ENCODE measurements around the gene PRMT2.
"Not testable (repeated sequence)": the region's sequence is repeated elsewhere in the genome, so short reads cannot be mapped to it uniquely, and the experiment has no call there.

The PRMT2 gene

DNA sequence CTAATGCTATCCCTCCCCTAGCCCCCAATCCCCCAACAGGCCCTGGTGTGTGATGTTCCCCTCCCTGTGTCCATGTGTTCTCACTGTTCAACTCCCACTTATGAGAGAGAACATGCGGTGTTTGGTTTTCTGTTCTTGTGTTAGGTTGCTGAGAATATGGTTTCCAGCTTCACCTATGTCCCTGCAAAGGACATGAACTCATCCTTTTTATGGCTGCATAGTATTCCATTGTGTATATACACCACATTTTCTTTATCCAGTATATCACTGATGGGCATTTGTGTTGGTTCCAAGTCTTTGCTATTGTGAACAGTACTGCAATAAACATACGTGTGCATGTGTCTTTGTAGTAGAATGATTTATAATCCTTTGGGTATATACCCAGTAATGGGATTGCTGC lies 41.1 kb downstream of the PRMT2 start:
- not testable (repeated sequence) for DNase-seq

DNA sequence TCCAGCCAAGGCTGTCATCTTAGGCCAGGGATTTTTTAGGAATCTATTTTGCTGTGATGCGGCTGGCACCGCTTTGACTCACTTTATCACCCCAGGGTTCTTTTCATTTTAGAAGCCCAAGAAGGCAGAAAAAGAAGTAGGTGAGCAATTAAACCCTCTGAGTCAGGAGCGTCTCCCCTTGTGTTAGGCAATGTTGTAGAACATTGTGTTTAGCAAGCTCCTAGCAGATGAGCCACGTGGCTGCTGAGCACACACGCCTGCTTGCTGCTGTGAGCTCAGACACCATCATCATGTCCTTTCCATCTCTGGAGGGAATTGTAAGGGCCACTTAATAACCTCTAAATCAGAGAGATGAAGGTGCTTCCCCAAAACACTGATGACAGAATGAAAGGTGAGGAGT lies 46.1 kb downstream of the PRMT2 start:
- not testable (repeated sequence) for DNase-seq

DNA sequence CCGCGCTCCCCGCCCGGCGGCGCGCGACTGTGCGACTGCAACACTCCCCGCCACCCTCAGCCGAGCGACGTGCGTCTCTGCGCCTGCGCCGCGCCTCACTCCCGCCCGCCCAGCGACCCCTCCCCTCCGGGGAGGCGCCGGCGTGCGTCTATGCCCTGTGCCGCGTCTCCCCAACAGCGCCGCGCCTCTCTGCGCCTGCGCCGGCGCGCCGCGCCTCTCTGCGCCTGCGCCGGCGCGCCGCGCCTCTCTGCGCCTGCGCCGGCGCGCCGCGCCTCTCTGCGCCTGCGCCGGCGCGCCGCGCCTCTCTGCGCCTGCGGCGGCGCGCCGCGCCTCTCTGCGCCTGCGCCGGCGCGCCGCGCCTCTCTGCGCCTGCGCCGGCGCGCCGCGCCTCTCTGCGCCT lies 63.2 kb downstream of the PRMT2 start:
- not testable (repeated sequence) for DNase-seq

DNA sequence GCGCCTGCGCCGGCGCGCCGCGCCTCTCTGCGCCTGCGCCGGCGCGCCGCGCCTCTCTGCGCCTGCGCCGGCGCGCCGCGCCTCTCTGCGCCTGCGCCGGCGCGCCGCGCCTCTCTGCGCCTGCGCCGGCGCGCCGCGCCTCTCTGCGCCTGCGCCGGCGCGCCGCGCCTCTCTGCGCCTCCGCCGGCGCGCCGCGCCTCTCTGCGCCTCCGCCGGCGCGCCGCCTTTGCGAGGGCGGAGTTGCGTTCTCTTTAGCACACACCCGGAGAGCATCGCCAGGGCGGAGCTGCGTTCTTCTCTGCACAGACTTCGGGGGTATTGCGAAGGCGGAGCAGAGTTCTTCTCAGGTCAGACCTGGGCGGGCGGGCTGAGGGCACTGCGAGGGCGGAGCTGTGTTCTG lies 63.6 kb downstream of the PRMT2 start:
- DNase-seq, result not testable (repeated sequence)
